HG03108 (cell line): ENCODE data around the gene GDF7.
"Not testable (repeated sequence)": the region's sequence is repeated elsewhere in the genome, so short reads cannot be mapped to it uniquely, and the experiment has no call there.

Experiments
- ATAC-seq: cut with Tn5 transposase; IDR thresholded peaks from one replicate; pipeline ENCODE4 v1.9.1; 2021; ENCODE audit warnings: moderate library complexity; ENCODE audit not compliant: unreplicated experiment

GDF7 gene

DNA sequence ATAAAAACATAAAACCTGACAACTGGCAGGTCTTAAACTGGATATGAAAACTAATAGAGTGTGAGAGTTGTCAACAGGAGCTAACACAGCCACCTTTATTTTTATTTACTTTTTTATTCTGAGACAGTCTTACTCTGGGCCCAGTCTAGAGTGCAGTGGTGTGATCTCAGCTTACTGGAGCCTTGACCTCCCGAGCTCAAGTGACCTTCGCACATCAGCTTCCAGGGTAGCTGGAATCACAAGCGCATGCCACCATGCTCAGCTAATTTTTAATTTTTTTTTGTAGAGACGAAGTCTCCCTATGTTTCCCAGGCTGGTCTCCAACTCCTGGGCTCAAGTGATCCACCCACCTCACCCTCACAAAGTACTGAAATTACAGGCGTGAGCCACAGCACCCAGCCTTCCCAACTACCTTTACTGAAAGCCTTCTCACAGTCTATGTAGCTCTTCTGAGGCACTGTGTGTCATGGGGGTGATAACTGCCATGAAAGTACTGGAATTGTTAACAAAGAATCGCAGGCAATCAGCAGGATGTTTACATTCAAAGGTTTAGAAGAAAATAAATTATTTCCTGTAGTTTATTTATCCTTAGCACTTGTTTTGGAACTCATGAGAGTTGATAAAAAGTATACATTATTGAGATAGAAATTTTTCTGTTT lies 24.3 kb downstream of the GDF7 start:
- ATAC-seq, result no peak

DNA sequence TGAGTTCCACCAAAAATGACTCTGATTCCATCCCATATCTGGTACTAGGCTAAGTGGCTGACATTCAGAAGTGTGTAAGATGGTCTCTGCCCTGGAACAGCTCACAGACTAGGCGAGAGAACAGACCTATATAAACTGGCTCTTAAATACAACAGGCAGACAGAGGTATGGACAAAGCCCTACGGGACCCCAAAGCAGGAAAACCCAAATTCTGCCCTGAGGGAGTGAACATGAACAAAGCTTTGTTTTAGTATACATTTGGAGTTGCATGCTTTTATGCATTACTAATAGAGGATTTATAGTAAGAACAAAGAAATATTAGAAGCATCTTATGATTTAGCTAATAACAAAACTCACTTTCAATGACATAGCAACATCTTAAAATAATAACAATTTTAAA lies 25.1 kb downstream of the GDF7 start:
- no peak for ATAC-seq

DNA sequence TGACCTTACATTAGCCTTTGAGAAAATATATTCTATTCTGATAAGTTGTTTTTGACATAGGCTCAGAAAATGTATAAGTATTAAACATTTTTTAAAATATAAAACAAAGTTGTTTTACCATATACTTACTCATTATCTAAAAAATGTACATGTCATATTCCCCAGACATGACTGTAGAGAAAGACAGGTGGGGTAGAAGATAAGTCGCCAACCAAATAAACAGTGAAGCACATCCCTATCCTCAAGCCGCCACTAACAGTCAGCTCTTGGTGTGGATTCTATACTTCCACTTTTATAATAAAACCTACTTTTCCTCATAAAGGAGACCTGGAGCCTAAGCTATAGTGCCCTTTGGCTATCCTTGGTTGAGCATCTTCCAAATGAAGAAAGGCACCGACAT lies 26.4 kb downstream of the GDF7 start:
- ATAC-seq, result no peak

DNA sequence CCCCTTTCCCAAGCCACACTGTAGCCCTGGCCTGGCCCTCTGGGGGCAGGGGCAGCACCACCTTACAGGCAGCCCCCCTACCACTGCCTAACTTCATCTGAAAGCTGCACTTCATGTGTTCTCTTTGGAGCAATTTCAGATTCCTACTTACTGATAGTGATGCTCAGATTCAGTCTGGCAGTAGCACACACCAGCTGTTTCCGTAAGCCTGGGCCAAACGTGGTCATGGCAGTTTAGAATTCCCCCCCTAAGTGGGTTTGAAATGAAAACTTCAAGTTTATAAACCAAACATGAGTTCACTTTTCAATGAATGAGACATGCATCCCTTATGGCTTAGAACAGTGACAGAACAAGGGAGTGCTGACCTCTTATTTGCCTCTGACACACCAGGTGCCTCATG lies 29.4 kb downstream of the GDF7 start:
- ATAC-seq, result no peak

DNA sequence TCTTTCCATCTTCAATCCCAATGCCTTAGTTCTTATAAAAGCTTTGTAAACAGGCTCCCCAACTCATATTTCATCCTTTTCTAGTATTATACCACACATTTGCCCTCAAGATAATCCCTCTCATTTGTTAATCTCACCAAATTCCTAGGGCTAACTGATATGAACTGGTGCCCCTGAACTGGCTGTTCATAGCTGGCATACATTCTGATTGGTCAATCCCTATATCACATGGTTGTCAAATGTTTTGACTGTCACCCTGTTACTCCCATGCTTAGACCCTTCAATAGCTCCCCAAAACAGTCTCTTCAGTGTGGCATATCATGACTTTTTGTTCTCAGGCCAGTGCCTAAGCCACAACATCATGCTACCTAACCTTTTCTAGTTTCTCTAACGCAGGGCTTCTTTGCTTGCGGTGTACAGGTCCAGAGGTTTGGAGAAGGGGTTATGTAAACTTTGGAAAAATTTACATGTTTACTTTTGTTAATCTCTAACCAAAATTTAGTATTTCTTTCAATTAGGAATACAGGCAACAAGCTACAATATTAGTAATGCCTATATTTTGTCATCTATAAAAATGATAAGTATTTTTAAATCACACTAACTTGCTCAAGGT lies 30.5 kb downstream of the GDF7 start:
- ATAC-seq, result no peak

DNA sequence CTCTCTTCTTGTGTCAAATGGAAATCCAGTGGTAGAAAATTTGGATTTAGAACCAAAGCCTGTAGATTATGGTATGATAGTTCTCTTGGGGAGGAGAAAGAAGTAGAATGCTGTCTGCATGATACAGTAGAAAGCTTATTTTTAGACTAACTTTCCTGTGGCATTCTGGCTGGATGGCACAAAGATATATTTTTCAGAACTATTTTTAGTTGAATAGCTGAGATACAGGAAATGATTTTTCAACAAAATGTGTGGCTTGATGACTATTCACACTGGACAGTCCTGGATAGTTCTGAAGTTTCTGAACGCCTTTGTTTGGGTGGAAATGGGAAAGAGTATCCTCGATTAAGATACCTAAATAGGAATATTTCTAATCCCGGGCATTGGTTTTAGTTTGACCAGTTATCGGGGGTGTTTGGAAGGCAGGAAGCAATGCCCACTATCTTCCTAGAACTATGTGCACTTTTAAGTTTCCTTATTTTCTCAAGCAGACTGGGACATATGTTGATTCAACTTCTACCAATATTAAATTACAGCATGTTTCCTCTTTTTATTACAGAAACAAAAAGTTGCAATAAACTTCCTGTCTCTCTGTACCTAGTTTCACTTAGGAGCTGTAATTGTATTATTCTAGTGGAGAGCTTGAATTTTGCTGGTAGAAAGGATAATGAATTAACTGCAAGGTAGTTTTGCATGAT lies 32.1 kb downstream of the GDF7 start:
- ATAC-seq, result no peak

DNA sequence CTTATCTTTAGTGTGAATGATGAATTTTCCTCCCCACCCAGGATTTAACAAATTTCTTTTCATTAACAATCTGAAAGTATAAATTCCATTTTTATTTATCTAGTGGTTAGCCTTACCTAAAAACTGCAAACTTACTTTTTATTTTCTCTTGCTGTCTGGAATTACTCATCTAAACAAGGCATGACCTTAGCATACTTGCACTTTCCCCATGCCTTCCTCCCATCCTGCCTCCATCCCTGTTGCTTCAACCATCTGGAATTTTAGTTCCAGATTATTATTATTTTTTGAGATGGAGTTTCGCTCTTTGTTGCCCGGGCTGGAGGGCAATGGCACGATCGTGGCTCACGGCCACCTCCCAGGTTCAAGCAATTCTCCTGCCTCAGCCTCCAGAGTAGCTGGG lies 35.6 kb downstream of the GDF7 start:
- ATAC-seq, result no peak

DNA sequence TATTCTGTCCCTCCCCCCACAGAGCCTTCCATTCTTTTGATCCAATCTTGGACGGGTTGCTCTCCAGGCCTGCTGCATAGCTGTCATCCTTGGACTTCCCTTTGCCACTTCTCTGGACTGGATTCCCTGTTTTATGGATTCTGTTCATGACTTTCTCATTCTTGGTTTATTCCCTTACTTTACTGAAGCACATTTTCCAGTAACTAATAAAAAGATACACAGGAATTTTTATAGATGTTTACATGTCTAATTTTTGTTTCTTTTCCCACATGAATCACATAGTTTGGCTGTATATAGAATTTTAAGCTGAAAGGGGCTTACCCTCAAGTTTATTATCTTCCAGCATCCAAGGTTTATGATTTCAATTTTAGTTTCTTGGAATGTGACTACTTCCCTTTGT lies 37.9 kb downstream of the GDF7 start:
- ATAC-seq, result no peak

DNA sequence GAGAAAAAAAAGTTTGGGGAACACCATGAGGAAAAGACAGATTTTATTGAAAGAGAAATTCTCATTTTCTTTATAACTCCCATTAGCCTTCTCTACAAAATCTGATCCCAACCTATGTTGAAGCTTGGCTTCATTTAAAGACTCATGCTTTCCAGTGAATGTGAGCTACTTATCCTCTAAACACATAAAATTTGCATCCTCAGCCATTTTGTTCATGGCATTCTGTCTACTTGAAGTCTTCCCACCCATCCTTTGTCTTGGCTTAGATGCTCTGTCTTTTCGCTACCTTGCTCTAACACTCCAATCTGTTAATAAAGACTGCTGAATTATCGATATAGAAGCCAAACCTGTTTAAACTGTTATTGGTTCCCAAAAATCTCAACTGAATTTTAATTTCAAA lies 39.3 kb downstream of the GDF7 start:
- no peak for ATAC-seq

DNA sequence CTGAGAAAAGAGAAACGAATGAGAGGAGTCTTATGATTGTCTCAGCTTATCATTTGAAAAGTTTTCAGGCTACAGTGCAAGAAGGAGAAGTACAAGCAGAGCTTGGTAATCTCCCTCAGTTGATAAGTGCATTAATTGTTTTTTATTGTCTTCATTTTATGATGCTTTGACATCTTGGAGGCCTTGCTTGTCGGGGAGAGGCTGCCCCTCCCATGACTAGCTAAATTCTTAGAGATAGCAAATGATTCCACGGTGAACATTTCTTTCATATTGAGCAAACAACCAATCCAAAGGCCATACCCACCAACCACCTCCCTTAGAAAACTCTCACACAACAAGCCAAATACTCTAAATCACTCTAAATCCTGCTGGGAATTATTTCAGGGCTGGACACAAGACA lies 39.8 kb downstream of the GDF7 start:
- ATAC-seq, result no peak

DNA sequence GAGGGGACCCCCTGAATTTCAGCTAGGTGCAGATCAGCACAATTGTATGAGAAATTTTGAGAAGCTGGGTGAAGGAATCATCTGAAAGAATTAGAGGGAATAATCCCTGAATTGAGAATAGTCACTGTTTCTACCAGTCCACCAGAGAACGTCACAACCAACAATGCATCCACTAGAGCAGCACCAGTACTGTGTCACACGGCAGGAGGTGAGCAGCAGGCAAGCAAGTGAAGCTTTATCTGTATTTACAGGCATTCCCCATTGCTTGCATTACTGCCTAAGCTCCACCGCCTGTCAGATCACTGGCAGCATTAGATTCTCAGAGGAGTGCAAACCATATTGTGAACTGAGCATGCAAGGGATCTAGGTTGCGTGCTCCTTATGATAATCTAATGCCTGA lies 40.7 kb downstream of the GDF7 start:
- no peak for ATAC-seq

DNA sequence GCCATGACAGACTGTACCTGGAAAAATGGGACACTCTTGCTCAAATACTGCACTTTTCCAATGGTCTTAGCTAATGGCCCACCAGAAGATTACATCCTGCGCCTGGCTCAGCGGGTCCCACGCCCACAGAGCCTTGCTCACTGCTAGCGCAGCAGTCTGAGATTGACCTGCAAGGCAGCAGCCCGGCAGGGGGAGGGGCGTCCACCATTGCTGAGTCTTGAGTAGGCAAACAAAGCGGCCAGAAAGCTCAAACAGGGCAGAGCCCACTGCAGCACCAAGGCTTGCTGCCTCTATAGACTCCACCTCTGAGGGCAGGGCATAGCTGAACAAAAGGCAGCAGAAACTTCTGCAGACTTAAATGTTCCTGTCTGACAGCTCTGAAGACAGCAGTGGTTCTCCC lies 44.7 kb downstream of the GDF7 start:
- not testable (repeated sequence) for ATAC-seq

DNA sequence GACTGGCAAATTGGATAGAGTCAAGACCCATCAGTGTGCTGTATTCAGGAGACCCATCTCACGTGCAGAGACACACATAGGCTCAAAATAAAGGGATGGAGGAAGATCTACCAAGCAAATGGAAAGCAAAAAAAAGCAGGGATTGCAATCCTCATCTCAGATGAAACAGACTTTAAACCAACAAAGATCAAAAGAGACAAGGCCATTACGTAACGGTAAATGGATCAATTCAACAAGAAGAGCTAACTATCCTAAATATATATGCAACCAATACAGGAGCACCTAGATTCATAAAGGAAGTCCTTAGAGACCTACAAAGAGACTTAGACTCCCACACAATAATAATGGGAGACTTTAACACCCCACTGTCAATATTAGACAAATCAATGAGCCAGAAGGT lies 46.6 kb downstream of the GDF7 start:
- ATAC-seq, result not testable (repeated sequence)

DNA sequence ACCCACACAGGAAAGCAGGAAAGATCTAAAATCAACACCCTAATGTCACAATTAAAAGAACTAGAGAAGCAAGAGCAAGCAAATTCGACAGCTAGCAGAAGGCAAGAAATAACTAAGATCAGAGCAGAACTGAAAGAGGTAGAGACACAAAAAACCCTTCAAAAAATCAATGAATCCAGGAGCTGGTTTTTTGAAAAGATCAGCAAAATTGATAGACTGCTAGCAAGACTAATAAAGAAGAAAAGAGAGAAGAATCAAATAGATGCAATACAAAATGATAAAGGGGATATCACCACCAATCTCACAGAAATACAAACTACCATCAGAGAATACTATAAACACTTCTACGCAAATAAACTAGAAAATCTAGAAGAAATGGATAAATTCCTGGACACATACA lies 47.5 kb downstream of the GDF7 start:
- ATAC-seq, result not testable (repeated sequence)

DNA sequence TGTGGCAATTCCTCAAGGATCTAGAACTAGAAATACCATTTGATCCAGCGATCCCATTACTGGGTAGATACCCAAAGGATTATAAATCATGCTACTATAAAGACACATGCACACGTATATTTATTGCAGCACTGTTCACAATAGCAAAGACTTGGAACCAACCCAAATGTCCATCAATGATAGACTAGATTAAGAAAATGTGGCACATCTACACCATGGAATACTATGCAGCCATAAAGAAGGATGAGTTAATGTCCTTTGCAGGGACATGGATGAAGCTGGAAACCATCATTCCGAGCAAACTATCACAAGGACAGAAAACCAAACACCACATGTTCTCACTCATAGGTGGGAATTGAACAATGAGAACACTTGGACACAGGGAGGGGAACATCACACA lies 49.2 kb downstream of the GDF7 start:
- ATAC-seq, result not testable (repeated sequence)

DNA sequence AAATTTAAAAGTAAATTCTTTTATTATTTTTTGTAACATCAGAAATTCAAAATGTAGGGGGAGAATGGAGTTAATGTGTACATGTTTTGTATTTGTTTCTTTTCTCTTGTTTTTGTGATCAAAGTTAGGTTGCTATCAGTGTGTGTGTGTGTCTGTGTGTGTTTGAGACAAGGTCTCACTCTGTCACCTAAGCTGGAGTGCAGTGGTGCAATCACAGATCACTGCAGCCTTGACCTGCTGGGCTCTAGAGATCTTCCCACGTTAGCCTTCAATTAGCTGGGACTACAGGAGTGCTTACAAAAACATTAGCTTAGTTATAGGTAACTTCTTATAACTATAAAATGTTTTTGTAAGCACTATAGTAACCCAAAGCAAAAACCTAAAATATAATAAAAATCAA lies 50.7 kb downstream of the GDF7 start:
- ATAC-seq, result no peak

DNA sequence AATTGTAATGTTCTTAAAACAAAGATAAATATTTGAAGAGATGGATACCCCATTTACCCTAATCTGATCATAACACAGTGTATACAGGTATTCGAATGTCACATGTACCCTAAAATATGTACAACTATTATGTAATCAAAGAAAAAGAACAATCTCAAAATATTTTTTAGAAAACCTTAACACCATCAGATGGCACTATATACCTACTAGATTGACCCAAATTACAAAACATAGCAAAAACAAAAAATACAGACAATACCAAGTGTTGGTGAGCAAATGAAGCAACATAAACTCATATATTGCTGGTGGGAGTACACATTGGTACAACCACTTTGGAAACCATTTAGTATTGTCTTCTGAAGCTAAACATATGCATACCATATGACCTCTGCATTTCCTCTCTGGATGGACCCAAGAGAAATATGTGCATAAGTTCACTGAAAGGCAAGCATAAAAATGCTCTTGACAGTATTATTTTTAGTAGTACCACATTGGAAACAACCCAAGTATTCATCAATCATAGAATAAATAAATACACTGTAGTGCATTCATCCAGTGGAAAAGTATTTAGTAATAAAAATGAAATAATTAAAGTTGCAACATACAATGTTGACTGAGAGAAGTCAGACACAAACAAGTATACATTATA lies 55.8 kb downstream of the GDF7 start:
- ATAC-seq, result no peak

DNA sequence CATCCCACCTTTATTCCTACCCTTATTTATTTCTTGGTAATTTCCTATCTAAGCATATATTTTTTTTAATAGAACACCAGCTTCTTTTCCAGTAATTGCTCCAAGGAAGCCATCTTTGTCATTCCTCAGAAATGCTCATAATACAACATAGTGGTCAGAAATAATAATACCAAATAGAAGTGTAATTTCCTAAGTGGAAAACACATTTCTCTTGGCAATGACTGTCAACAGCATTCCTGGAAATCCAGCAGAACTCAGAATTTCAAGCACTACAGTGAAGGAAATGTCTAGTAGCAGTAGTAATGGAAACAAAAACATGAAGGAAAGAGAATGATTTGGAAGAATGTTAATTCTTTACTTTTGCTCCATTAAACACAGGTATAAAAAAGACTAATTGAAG lies 56.6 kb downstream of the GDF7 start:
- ATAC-seq, result no peak

DNA sequence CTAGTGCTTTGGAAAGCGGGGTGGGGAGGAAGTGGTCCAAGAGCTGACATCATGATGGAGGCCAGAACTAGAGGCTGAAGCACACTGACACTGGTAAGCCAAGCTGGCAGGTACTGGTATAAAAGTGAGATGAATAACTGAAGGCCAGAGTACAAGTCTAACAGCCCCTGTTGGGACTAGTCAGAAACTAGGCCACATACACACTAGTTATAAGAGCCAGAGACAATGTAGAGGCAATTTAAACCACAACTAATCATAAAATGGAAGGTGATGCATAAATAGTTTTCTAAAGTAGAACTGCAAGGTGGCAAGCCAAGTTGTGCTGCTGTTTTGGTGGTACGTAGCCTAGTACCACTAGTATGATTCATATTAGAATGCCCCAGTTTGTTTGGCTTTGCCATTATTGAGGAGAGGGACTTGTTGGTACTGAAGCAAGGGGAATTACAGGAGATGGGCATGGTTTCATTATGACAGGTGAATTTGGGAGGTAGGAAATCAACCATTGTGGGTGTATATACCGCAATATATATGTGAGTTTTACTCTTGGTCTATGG lies 57.6 kb downstream of the GDF7 start:
- ATAC-seq, result no peak

DNA sequence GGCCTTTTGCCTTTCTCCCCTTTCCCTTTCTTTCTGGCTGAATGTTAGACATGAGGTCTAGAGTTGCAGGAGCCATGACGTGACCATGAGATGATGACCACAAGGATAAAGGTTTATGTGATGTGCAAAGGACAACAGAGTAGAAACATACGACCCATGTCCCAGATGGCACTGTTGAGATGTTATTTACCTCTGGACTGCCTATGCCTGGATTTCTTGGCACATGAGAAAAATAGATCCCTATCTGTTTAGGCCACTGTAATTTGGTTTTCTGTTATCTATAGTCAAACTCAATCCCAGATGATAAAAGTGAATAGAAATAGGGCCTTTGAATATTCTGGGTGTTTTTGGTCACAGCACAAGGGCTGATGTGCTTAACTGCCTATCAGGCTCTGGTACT lies 58.8 kb downstream of the GDF7 start:
- no peak for ATAC-seq

DNA sequence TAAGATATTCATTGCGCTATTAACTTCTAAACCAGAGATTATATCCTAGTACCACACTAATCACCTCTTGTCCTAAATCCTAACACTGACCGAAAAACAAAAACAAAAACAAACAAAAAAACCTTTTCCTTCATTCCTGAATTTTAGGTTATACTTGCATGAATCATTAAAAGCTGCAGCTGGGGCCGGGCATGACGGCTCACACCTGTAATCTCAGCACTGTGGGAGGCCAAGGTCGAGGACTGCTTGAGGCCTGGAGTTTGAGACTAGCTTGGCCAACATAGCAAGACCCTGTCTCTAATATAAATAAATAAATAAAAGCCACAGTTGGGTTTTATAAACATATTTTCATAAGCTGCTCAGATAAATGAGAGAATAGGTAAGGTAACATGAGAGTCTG lies 60.0 kb downstream of the GDF7 start:
- ATAC-seq, result no peak
